ENCODE results near the gene MAPT.

- TF ChIP-seq CTCF (IDR thresholded peaks at IDR 0.05) = no peak
- TF ChIP-seq POLR2A (IDR thresholded peaks at IDR 0.05) = no peak
These were observed 104.9 kb downstream of the MAPT start, which contains the start of gene STH for GRCh38 chr17:45998987-45999899.
